Epithelial cell of esophagus (primary cell): ENCODE measurements around the gene CYP1A1.

Experiments
- DNase-seq: peaks from one replicate; pipeline ENCODE4 v3.0.0; 2010; ENCODE audit warnings: low read depth
- H3K4me3 ChIP-seq: 2 replicates; pipeline ENCODE4 v1.5.1; 2011; ENCODE audit warnings: mild to moderate bottlenecking, low read length, control low read depth
- TF ChIP-seq, protein P1 (sequence below): IDR thresholded peaks from 2 replicates; pipeline ENCODE4 v1.5.1; 2011; ENCODE audit warnings: low read depth, mild to moderate bottlenecking, low read length, control low read depth, inconsistent platforms; ENCODE audit not compliant: insufficient read depth; ENCODE audit errors: missing control alignments

CYP1A1 gene

DNA sequence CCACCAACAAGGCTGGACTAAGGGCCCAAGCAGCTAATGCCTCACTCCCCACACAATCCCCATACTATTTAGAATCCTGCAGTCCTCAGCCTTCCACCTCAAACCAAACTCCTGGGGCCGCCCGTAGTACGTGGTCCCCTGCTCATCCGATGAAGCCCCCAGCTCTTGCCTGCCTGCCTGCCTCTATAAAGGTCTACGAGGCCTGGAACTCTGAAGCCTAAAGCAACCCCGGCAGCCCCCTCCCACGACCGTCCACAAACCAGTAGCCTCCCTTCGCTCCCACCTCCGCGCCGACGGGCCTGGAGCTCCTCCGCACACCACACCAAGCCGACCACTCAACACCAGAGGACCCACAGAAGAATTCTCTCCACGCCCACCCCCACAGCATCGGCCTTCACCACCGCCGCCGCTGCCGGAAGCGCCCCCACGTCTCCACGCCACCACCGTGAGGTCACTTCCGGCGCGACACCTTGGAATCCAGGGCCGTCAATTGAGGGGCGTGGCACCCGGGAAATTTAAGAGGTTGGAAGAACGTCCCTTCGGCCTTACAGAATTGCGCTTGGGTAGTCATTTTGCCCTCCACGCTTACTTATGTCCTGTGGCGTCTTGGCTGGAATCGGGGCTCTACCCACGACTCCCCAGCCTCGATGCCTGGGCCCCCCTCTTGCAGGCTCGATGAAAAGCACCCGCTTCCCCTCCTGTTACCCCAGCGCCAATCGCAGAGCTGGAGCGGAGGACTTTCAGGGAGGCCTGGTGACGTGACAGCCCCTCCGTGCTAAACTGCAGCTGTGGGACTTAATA, 29.5 kb downstream of the CYP1A1 start, which contains the start of gene EDC3:
Gene EDC3 (minus strand): TSS at position 428 of the 801 bp plus-strand sequence. CDS start 20,900 bp downstream, outside the sequence.
- TF ChIP-seq, protein P1, sequence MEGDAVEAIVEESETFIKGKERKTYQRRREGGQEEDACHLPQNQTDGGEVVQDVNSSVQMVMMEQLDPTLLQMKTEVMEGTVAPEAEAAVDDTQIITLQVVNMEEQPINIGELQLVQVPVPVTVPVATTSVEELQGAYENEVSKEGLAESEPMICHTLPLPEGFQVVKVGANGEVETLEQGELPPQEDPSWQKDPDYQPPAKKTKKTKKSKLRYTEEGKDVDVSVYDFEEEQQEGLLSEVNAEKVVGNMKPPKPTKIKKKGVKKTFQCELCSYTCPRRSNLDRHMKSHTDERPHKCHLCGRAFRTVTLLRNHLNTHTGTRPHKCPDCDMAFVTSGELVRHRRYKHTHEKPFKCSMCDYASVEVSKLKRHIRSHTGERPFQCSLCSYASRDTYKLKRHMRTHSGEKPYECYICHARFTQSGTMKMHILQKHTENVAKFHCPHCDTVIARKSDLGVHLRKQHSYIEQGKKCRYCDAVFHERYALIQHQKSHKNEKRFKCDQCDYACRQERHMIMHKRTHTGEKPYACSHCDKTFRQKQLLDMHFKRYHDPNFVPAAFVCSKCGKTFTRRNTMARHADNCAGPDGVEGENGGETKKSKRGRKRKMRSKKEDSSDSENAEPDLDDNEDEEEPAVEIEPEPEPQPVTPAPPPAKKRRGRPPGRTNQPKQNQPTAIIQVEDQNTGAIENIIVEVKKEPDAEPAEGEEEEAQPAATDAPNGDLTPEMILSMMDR: no peak
- H3K4me3 ChIP-seq: peak within 1 kb of the TSS; percentile 90
- DNase-seq: peak; percentile 86

DNA sequence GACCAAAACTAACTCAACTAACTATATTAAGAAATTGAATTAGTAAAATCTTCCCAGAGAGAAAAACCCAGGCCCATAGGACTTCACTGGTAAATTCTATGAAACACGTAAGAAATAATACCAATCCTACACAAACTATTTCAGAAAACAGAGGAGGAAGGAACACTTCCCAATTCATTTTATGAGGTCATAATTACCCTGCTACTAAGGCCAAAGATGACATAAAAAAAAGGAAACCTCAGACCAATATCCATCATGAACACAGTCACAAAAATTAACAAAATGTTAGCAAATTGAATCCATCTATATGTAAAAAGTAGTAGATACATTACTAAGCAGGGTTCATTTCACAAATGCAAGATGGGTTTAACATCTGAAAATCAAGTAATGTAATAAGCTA, 33.0 kb downstream of the CYP1A1 start:
- no peak overlapping the region for H3K4me3 ChIP-seq
- DNase-seq: no peak
- TF ChIP-seq, protein P1: no peak

DNA sequence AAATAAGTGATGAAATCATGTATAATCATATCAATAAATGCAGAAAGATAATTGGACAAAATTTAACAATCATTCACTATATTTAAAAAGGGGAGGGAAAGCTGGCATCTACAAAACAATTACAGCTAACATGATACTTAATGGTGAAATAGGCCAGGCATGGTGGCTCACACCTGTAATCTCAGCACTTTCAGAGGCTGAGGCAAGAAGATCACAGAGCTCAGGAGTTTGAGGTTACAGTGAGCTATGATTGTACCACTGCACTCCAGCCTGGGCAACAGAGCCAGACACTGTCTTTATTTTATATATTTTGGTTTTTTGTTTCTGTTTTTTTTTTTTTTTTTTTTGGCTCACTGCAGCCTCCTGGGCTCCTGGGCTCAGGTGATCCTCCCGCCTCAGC, 41.6 kb downstream of the CYP1A1 start:
- TF ChIP-seq, protein P1: no peak
- no peak for DNase-seq

DNA sequence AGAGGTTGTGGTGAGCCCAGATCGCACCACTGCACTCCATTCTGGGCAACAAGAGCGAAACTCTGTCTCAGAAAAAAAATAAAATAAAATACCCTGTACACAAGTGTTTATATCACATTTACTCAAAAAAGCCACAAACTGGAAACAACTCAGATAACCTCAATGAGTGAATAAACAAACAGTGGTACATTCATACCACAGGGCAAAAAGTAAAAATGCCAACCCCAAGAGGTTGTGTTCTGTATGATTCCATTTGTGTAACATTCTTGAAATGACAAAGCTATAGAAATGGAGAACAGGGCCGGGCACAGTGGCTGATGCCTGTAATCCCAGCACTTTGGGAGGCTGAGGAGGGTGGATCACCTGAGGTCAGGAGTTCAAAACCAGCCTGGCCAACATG, 42.4 kb downstream of the CYP1A1 start:
- no peak for DNase-seq
- TF ChIP-seq, protein P1: no peak
- no peak overlapping the region for H3K4me3 ChIP-seq

More for the DNA sequence above, 41.6 kb downstream of the CYP1A1 start:
- no peak overlapping the region for H3K4me3 ChIP-seq

GRCh38 chr15:74680456-74680855, 44.9 kb downstream of the CYP1A1 start:
- TF ChIP-seq, protein P1: no peak
- DNase-seq: no peak
- no peak overlapping the region for H3K4me3 ChIP-seq

DNA sequence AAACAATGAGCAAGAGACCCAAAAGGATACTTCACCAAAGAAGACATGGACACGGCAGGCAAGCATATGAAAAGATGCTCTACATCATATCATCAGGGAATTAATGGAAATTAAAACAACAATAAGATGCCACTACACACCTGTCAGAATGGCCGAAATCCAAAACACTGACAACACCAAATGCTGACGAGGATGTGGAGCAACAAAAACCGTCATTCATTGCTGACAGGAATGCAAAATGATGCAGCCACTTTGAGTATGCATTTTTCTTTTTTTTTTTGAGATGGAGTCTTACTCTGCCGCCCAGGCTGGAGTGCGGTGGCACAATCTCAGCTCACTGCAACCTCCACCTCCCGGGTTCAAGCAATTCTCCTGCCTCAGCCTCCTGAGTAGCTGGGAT, 48.5 kb downstream of the CYP1A1 start:
- H3K4me3 ChIP-seq: no peak overlapping the region
- TF ChIP-seq, protein P1: no peak
- DNase-seq: no peak

- TF ChIP-seq, protein P1: no peak
- no peak overlapping the region for H3K4me3 ChIP-seq
- peak; percentile 34 for DNase-seq
Observed at GRCh38 chr15:74674161-74674560, 51.2 kb downstream of the CYP1A1 start.
